ENCODE data around the gene DSG2.
A peak's percentile ranks its signal among the peaks of the same experiment; 100 is the strongest.

Gene DSG2

DNA sequence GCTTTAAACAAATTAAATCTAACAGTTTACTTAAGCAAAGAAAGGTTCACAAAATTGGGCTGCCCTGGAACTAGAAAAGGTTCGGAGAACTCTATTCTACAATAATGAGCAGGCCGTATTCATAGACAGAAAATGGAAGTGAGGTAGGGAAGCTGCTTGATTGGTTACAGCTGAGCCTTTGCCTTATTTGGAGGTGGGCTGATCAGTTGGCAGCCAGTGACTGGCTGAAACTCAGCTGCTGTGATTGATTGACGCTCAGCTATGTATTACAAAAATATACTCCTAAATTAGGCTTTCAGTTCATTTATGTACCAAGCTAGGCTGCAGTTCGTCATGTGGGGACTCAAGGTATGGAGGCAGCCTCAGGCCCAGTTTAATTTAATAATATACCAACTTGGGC, 51.4 kb downstream of the DSG2 start:
- H3K4me3 ChIP-seq (ENCODE audit: low read depth, low read length), result no peak overlapping the region
- DNase-seq (ENCODE audit: low read depth), result no peak

DNA sequence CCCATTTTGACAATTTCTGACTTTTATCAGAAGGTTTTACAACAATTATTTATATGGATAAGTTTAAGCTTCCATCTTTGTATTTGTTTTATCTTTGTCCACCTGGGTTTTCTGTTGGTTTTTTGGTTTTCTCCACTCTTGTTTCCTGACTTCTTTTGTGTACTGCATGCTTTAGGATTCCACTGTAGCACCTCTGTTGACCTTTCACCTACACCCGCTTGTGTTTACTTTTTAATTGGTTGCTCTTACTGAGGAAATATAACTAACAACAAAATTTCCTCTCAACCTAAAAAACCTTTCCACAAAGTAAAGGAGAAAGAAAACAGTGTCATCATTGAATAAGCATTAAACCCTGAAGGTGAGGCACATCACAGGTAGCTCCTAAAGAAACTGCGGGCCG, 53.9 kb downstream of the DSG2 start:
- H3K4me3 ChIP-seq (ENCODE audit: low read depth, low read length), result no peak overlapping the region
- no peak for DNase-seq (ENCODE audit: low read depth)

DNA sequence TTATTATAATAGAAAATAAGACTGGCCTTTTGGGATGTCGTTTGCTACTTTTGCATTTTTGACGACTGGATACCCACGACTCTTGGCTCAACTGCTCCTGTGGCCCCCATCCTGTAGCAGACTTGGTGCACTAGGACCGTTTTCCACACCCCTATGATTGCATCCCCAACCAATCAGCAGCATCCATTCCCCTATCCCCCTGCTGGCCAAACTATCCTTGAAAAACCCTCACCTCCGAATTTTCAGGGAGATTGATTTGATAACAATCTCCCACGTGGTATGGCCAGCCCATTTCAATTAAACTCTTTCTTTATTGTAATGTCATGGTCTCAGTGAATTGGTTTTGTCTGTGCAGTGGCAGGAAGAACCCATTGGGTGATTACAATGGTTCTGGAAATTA, 55.8 kb downstream of the DSG2 start:
- no peak for DNase-seq (ENCODE audit: low read depth)
- no peak overlapping the region for H3K4me3 ChIP-seq (ENCODE audit: low read depth, low read length)

DNA sequence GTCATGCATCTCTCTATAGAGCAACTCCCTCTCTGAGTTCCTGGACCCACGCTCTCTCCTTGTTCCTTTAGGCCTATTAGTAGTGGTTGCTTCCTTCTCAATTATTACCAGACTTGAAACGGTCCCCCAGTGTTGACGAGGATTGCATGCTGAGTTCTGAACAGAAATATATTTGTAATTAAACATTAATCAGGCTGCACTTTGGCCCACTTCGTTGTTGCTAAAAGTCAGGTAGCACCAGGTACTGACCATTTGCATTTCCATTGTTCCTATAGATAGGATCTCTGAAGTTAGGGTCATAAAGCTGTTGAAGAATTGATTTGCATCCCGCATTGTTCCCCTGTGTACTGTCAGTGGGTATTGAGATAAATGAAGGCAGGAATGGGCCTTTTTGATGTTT, 56.8 kb downstream of the DSG2 start:
- no peak overlapping the region for H3K4me3 ChIP-seq (ENCODE audit: low read depth, low read length)
- DNase-seq (ENCODE audit: low read depth), result no peak

DNA sequence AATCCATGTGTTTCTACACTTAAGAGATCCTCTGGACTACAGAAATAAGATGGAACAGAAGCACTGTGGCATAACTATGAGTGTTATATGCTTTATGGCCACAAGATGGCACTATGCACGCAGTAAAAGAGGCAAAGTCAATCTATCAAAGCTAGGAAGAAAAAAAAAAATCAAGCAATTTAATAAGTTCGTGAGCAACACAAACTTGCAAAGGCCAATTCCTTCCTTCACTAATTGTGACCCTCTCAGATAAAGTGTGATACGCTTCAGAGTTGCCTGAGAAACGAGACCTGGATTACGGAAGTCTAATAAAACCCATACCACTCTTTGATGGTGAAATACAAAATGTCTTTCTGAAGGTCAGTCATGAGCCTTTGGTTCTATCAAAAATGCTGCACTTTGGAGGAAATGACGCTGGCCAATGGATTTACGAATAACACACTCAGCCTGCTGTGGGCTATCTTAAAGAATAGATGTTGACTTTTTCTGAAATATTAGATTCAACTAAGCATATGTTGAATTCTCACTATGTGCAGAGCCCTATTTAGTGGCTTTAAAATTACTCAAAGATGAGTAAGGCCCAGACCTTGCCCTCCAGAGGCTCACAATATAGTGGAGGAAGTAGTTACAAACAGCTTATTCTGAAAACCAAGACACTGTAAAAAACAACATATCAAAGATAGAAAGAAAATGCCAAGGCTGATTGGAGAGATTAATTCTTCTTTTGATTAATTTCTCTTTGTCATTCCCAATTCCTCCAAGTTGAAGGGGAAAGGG, 58.2 kb downstream of the DSG2 start:
- no peak overlapping the region for H3K4me3 ChIP-seq (ENCODE audit: low read depth, low read length)
- peak; percentile 30 for DNase-seq (ENCODE audit: low read depth)

DNA sequence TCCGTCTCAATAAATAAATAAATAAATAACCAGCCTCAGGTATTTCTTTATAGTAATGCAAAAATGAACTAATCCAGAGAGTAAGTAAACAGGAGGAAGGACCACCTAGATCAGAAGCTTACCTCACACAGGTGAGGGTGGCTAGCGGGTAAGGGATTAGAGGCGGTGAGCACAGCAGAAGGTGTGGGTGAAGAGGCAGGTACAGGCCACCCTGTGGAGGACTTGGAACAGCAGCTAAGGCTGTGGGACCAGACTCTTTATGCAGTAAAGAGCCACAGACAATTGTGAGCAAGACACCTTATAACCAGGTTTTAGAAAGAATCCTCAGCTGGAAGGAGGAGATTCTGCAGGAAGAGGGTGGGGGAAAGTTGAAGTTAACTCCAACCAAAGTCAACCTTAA, 59.5 kb downstream of the DSG2 start:
- DNase-seq (ENCODE audit: low read depth), result no peak
- no peak overlapping the region for H3K4me3 ChIP-seq (ENCODE audit: low read depth, low read length)

DNA sequence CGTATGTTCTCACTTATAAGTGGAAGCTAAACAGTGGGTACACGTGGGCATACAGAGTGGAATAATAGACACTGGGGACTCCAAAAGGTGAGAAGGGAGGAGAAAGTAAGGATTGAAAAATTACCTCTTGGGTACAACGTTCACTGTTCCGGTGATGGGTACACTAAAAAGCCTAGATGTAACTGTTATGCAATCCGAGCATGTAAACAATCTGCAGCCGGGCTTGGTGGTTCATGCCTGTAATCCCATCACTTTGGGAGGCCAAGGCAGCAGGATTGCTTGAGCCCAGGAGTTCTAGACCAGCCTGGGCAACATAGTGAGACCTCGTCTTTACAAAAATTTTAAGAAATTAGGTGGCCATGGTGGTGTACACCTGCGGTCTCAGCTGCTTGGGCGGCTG, 60.6 kb downstream of the DSG2 start:
- no peak overlapping the region for H3K4me3 ChIP-seq (ENCODE audit: low read depth, low read length)
- no peak for DNase-seq (ENCODE audit: low read depth)

DNA sequence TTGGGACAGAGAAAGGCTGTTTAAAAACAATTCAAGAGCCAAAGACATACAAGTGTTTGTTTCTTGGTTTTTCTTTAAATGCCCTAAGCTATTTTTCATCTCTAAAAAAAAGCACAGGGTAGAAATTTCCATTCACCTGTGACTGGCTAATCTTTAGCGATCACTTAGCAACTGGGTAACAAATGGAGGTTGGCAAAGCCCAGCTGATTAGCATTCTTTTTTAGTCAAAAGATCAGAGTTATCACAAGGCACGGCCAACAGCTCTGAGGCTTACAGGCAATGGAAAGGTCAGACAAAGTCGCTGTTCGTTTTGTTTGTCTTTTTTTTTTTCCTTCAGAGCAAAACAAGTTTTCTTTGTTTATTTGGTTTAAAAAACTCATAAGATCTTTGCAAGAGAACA, 64.7 kb downstream of the DSG2 start:
- no peak overlapping the region for H3K4me3 ChIP-seq (ENCODE audit: low read depth, low read length)
- no peak for DNase-seq (ENCODE audit: low read depth)

DNA sequence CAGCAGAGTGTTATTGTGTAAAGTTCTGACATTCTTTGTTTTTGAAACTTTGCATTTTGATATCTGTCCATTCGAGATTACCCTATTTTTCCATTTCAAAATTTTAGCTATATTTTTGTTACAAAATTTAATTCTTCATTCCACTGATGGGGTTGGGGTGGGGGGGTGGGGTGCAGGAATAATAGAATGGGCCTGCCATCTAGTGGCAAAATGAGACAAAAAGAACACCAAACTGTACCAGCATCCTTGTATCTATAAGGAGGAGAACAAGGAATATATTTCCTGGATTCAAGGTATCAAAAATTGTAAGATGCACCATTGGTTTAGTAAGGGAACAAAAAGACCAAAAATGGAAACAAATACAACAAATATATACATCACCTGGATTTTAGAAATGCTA, 65.8 kb downstream of the DSG2 start:
- no peak for DNase-seq (ENCODE audit: low read depth)
- no peak overlapping the region for H3K4me3 ChIP-seq (ENCODE audit: low read depth, low read length)

DNA sequence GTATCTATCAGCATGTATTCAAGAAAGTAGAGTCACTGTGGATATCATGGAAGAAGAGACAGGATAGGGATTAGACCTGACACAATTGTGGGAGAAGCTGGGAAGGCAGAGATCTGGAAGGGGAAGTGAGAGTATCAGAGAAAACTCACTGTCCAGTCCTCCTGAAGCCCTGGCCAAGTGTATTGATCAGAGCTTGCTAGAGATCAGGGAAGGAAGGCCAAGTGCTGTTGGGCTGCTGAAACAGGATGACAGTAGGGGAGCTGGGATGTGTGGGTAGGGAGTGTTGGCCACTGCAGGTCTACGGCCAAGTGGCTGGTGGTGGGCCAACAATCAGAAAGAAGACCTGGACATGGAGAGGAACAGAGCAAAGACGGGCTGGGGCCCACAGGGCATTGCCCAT, 67.4 kb downstream of the DSG2 start:
- DNase-seq (ENCODE audit: low read depth), result no peak
- no peak overlapping the region for H3K4me3 ChIP-seq (ENCODE audit: low read depth, low read length)

DNA sequence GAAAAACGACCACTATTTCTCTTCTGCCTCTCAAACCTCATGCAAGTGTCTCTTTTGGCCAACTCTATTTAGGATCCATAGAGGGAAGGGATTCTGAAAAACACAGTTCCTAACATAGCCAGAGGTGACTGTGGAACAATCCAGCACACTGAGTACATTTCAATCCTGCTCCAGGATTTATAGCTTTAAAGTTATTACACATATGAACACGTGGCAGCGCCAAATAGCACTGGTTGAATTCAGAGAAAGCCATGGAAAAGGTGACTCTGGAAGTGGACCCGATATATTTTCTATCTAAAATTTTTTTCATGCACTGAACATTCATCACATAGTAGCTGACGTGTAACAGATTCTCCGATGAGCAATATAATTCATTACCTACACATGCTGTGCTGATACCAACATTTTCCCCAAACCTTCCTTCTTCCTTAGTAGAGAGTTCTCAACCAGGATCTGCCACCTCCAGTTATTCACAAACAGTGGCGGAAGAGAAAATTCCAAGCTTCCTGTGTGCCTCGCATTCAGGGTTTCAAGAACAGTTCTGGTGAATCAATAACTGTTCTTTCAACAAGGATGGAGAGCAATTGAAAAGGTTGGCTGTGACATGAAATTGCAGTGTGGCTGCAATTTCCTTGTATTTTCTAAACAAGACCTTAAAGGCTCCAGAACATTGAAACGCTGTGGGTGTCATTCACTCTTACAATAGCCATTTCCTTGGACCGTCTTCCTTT, 68.0 kb downstream of the DSG2 start:
- DNase-seq (ENCODE audit: low read depth), result no peak
- no peak overlapping the region for H3K4me3 ChIP-seq (ENCODE audit: low read depth, low read length)

DNA sequence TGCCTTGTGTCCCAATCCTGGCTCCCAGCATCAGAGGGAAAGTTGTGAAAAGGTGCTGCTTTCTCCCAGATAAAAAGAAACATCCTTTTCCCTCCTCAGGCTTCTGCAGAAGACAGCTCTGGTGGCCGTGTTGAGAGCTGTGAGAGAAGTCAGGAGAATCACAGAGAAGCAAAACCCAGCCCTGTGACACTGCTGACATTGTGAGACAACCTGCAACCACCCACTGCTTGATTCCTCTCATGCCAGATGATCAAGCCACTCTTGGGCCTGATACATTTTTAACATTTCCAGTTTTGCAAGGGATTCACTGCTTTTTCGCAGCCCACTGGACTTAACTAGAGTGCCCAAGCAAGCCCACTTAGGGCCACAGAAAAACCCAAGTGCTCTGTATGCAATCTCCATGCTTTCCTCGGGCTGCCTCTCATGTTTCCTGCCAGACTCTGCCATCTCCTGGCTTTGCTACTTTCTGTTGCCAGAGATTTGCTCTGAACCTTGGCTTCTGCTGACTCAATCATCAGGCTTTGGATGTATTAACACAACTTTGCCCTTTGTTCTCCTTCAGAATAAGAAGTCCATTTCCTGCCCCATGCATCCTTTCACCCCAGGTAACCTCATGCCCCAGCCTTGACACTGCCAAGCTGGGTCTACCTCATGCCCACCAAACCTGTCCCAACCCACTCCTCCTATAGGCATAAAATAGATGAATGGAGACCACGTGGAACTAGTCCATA, 68.8 kb downstream of the DSG2 start:
- DNase-seq (ENCODE audit: low read depth), result no peak
- H3K4me3 ChIP-seq (ENCODE audit: low read depth, low read length), result no peak overlapping the region

DNA sequence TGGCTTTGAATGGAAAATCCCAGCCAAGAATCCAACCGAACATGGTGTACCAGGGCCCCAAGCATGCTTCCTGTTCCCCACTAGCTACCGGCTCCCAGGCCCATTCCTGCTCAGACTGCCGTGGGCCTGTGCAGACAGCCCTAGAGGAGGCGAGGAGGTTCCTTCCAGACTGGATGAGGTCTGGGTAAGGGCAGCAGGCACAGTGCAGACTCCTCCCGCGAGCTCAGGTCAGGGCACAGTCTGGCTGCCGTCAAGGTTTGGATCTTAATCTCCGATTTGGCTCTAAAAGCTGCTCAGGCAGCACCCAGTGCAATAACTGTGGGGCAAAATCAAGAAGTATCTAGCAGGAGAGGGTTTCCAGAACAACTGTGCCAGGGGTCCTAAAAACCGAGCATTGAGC, 74.4 kb downstream of the DSG2 start:
- no peak for DNase-seq (ENCODE audit: low read depth)
- no peak overlapping the region for H3K4me3 ChIP-seq (ENCODE audit: low read depth, low read length)

DNA sequence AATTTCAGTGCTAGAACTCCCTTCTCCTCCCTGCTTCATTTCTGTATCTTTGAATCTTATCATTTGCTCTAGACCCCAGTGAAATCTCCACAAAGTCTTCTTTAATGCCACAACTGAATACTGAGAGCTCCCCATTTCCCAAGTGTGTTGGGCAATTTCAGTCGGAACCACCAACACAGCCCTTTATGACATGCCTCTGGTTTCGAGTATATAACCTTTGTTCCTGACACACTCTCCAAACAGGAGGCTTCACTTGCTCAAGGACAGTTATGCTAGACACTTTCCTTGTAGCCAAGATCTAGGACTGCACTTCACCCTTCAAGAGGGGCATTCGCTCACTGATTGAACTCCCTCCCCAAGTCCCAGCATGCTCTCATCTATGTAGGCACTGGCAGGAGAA, 75.1 kb downstream of the DSG2 start:
- no peak overlapping the region for H3K4me3 ChIP-seq (ENCODE audit: low read depth, low read length)
- no peak for DNase-seq (ENCODE audit: low read depth)

DNA sequence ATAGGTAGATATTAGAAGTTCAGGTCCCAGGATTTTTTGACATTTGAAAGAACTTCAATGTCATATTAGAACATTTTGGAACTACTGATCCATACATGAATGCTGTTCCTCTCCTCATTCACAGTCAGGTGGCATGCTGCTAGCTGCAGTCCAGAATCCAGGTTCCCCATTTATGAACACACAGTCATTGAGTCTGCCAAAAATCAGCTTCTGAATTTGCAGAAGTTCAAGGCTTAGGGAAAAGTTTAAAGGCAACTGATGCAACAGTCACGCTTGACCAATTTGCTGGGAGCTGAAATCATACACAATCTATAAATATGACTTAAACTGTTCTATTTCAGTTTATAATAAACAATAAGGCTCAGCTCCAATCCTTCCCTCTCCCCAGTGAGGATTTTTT, 76.4 kb downstream of the DSG2 start:
- no peak for DNase-seq (ENCODE audit: low read depth)
- no peak overlapping the region for H3K4me3 ChIP-seq (ENCODE audit: low read depth, low read length)

DNA sequence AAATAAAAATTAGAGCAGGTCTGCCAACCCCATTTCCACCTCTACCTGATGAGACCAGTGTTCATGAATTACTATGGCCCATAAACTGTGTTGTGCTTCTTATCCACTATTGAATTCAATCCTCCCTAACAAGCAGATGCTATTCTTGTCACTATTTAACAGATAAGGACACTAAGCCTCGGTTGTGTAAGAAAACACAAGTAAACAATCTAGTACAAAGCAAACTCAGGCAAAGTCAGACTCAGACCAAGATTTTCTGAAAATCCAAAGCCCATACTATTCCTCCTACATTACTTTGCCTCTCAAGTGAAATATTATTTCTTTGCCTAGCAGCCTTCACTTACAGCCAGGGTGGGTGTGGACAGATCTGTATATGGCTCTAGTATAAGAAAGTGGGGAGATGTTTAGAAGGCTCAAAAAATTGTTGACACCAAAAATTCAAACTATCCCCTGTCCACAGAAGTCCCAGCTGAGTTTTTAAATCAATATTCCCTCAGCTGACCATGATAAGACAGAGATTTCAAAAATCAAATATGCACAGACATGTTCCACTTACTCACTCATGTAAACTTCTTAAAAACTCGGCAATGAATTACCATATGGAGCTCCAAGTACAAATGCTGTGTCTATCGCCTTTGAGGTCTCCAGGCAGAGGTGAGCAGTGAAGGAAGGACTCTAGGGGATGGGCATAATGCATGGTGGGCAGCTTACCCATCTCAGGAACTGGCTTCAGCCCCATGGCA, 77.7 kb downstream of the DSG2 start:
- no peak overlapping the region for H3K4me3 ChIP-seq (ENCODE audit: low read depth, low read length)
- no peak for DNase-seq (ENCODE audit: low read depth)

DNA sequence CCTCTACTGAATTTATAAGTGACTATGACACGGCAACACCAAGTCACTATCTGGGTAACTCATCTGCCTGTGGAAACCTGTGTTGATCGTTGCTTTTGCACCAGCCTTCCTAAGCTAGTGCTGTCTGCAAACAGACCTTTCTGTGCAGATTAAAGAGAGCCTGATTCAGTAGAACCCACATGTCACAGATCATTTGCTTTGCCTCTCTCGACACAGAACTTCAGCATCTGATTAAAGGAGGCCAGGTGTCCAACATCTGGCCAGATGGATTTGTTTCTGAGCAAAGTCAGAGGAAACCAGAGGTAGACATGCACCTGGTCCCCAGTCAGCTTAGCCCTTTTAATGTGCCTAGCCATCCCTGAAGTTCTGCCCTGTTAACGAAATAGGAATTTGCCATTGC, 78.7 kb downstream of the DSG2 start:
- H3K4me3 ChIP-seq (ENCODE audit: low read depth, low read length), result no peak overlapping the region
- DNase-seq (ENCODE audit: low read depth), result no peak

DNA sequence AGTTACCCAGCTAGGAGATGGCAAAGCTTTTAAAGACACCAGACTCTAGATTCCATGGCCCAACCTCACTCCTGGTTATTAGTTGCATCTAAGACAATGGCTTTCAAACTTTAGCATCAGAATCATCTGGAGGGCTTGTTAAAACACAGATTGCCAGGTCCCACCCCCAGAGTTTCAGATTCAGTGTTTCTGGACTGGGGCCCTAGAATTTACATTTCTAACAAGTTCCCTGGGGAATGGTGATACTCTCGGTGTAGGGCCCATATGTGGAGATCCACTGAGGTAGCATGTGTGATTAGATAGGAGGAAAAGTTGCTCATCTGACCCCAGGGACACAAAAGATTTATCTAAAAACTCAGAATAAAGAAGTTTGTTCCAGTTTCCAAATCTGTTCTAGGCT, 79.2 kb downstream of the DSG2 start:
- no peak overlapping the region for H3K4me3 ChIP-seq (ENCODE audit: low read depth, low read length)
- no peak for DNase-seq (ENCODE audit: low read depth)

DNA sequence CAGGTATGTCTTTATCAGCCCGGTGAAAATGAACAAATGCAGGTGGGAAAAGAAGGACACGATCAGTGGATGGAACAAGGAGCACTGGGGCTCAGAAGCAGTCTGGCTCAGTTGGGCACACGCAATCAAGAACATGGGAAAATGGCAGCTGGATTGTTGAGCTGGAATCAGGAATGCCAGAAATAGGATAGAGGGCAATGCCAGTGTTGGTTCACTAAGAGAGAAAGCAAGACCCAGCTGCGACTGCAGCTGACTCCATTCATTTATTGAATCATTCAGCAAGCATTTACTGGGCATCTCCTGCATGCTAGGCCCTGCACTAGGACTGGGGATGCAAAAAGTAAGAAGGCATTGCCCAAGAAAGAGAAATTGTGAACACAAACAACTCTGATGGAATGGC, 80.1 kb downstream of the DSG2 start:
- no peak overlapping the region for H3K4me3 ChIP-seq (ENCODE audit: low read depth, low read length)
- no peak for DNase-seq (ENCODE audit: low read depth)

DNA sequence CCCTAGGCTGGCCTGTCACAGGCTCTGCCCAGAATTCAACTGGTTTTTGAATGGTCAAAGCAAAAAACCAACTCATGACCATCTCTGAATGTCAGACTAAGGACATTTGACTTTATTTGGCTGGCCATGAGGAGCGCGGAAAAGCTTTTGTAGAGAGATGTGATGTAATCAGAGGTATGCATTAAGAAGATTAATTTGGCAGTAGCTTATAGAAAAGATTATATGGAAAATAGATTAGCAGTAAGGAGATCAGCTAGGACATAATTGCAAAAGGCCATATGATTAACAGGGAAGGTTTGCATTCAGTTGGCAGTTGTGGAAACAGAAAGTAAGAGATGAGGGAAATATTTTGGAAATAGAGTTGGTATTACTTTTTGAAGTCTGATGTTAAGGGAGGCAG, 81.4 kb downstream of the DSG2 start:
- DNase-seq (ENCODE audit: low read depth), result no peak

More for the DNA sequence above, 81.4 kb downstream of the DSG2 start:
- no peak overlapping the region for H3K4me3 ChIP-seq (ENCODE audit: low read depth, low read length)
